Occipital lobe (tissue), 2 donors: ENCODE results near the gene LRRC4. TPM values are rescaled to one million over a fixed set of nuclear protein-coding genes. Genes with fewer than 3 reads are reported as not detected.
A peak's percentile ranks its signal among the peaks of the same experiment; 100 is the strongest.

Source experiments
- DNase-seq: peaks from one replicate; lab custom pipeline; 2025; lab: John Stamatoyannopoulos, UW
- total RNA-seq: library from RNA; depleted of rRNA; stranded (reverse); fragments of >200 nt; gene quantifications from one replicate; pipeline ENCODE4 v1.2.3, GENCODE V29; 2014

Gene LRRC4
- total RNA-seq, 1 donor from 2014 or later: 18.4 TPM

- DNase-seq: peak; percentile 42
These were observed 816 bp upstream of the LRRC4 start for GRCh38 chr7:128031901-128032604.

- no peak for DNase-seq
These were observed 979 bp downstream of the LRRC4 start for GRCh38 chr7:128030263-128030653.

GRCh38 chr7:128029405-128029995 is 1.7 kb downstream of the LRRC4 start:
- no peak for DNase-seq

- no peak for DNase-seq
These were observed 3.7 kb downstream of the LRRC4 start for GRCh38 chr7:128027485-128027980.

GRCh38 chr7:128026551-128026950 is 4.7 kb downstream of the LRRC4 start:
- DNase-seq: no peak

- DNase-seq: no peak
These were observed 5.4 kb downstream of the LRRC4 start for GRCh38 chr7:128025819-128026218.

GRCh38 chr7:128025380-128025779 is 5.9 kb downstream of the LRRC4 start:
- no peak for DNase-seq

GRCh38 chr7:128024151-128024550 is 7.1 kb downstream of the LRRC4 start:
- no peak for DNase-seq

- no peak for DNase-seq
These were observed 8.4 kb downstream of the LRRC4 start for GRCh38 chr7:128022631-128023532.

- DNase-seq: no peak
These were observed 9.9 kb downstream of the LRRC4 start for GRCh38 chr7:128021366-128021765.

- DNase-seq: no peak
These were observed 11.1 kb downstream of the LRRC4 start for GRCh38 chr7:128020159-128020558.

- no peak for DNase-seq
These were observed 11.9 kb downstream of the LRRC4 start for GRCh38 chr7:128019288-128019687.

- DNase-seq: no peak
These were observed 13.1 kb downstream of the LRRC4 start for GRCh38 chr7:128017862-128018845.

GRCh38 chr7:128017460-128017859 is 13.8 kb downstream of the LRRC4 start:
- no peak for DNase-seq

GRCh38 chr7:128014811-128015210 is 16.4 kb downstream of the LRRC4 start:
- DNase-seq: peak; percentile 61

GRCh38 chr7:128011131-128011661 is 20.0 kb downstream of the LRRC4 start:
- DNase-seq: no peak

GRCh38 chr7:128010391-128011127 is 20.7 kb downstream of the LRRC4 start:
- no peak for DNase-seq

- no peak for DNase-seq
These were observed 22.5 kb downstream of the LRRC4 start for GRCh38 chr7:128008744-128009143.

- DNase-seq: no peak
These were observed 23.1 kb downstream of the LRRC4 start for GRCh38 chr7:128008141-128008540.

GRCh38 chr7:128007303-128007680 is 23.9 kb downstream of the LRRC4 start:
- DNase-seq: no peak
